Measurements from ENCODE around the gene RHBG.
"Not testable (repeated sequence)": the region's sequence is repeated elsewhere in the genome, so short reads cannot be mapped to it uniquely, and the experiment has no call there.

Gene RHBG

GRCh38 chr1:156365754-156366153, 3.3 kb upstream of the RHBG start:
- FAIRE-seq: no peak

GRCh38 chr1:156366378-156367166, 2.4 kb upstream of the RHBG start:
- no peak for FAIRE-seq

GRCh38 chr1:156367383-156368156, 1.4 kb upstream of the RHBG start:
- no peak for FAIRE-seq

- FAIRE-seq: no peak
These were observed 803 bp upstream of the RHBG start for GRCh38 chr1:156368157-156368658.

GRCh38 chr1:156369685-156370286, 775 bp downstream of the RHBG start:
- FAIRE-seq: not testable (repeated sequence)

GRCh38 chr1:156371553-156372264, 2.7 kb downstream of the RHBG start:
- FAIRE-seq: no peak

- no peak for FAIRE-seq
These were observed 3.2 kb downstream of the RHBG start for GRCh38 chr1:156372265-156372586.

GRCh38 chr1:156372876-156373275, 3.9 kb downstream of the RHBG start:
- no peak for FAIRE-seq

GRCh38 chr1:156373546-156373945, 4.5 kb downstream of the RHBG start:
- FAIRE-seq: no peak

GRCh38 chr1:156376146-156376545, 7.1 kb downstream of the RHBG start:
- no peak for FAIRE-seq

- no peak for FAIRE-seq
These were observed 8.2 kb downstream of the RHBG start for GRCh38 chr1:156376958-156377919.

GRCh38 chr1:156378557-156378956, 9.5 kb downstream of the RHBG start:
- FAIRE-seq: no peak

- no peak for FAIRE-seq
These were observed 10.6 kb downstream of the RHBG start for GRCh38 chr1:156379420-156380165.

- FAIRE-seq: no peak
These were observed 13.6 kb downstream of the RHBG start for GRCh38 chr1:156382561-156382960.

GRCh38 chr1:156383023-156383422, 14.0 kb downstream of the RHBG start:
- no peak for FAIRE-seq

GRCh38 chr1:156384007-156384406, 15.0 kb downstream of the RHBG start:
- no peak for FAIRE-seq

GRCh38 chr1:156384658-156385057, 15.6 kb downstream of the RHBG start:
- FAIRE-seq: no peak

- FAIRE-seq: no peak
These were observed 16.6 kb downstream of the RHBG start for GRCh38 chr1:156385534-156386031.

- FAIRE-seq: no peak
These were observed 17.3 kb downstream of the RHBG start for GRCh38 chr1:156386134-156386901.

Measured in endometrium (tissue), 2 donors.